Upper lobe of left lung (tissue), 4 donors: Measurements from ENCODE around the gene SCIMP.

ENCODE experiments used
- CTCF ChIP-seq, 6 experiments: fragments of 450-650 bp in 4 of 6; fragments of 200-600 bp in 2 of 6; sonication (generic) in 2 of 6; IDR thresholded peaks; one replicate each; pipeline ENCODE4 v1.5.1; 2016 to 2019; ENCODE audit warnings: antibody characterized with exemption in 6 of 6
- EP300 ChIP-seq, 4 donors: sonication (generic); formaldehyde crosslinking; IDR thresholded peaks; one replicate each; pipeline ENCODE4 v1.5.1; 2017; ENCODE audit warnings: antibody characterized with exemption in 4 of 4, control low read depth in 2 of 4

- TF ChIP-seq EP300 (IDR thresholded peaks at IDR 0.05) (no peak), CTCF (IDR thresholded peaks at IDR 0.05) (no peak)
Measured at GRCh38 chr17:5263441-5263840, 28.8 kb upstream of the SCIMP start.
